Measurements from ENCODE around the gene APBB2.
A peak's percentile ranks its signal among the peaks of the same experiment; 100 is the strongest.

DNA sequence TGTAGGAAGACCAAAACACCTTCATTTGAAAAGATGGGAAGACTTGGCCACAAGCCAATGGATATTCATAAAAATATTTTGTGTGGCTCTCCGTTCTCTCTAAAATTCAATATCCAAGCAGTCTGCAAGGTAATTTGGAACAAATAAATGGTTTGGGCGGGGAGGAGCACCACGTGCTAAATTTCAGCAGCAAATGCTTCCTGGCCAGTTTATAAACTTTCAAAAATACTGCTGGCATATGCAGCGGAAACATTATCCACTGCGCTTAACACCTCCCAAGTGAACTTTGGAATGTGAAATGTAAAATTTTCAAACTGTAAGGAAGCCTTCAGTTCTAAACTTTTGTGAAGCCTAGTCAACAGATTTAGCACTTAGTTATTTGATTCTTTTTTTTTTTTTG, 273.6 kb downstream of the APBB2 start:
- TF ChIP-seq POLR2AphosphoS5 (IDR thresholded peaks at IDR 0.05), result peak; percentile 6
- TF ChIP-seq CTCF (IDR thresholded peaks at IDR 0.05), result no peak
- no peak for TF ChIP-seq EP300 (IDR thresholded peaks at IDR 0.05)
- TF ChIP-seq POLR2A (IDR thresholded peaks at IDR 0.05), result no peak

Data from gastroesophageal sphincter (tissue), 3 donors.